OCI-LY1 (cell line): ENCODE results near the gene GABRG3.

Source experiments
- H2AFZ ChIP-seq: fragments of 200-600 bp; sonication (generic), shearing (Covaris generic); 2 replicates; pipeline ENCODE4 v1.6.0; 2014; ENCODE audit warnings: antibody characterized with exemption, mild to moderate bottlenecking, low read length
- H3F3A ChIP-seq: fragments of 200-600 bp; sonication (generic), shearing (Covaris generic); 2 replicates; pipeline ENCODE4 v1.6.0; 2014; ENCODE audit warnings: mild to moderate bottlenecking, antibody characterized with exemption, low read length, moderate library complexity; ENCODE audit not compliant: insufficient read depth
- H3K27ac ChIP-seq: fragments of 200-600 bp; sonication (generic); 2 replicates; pipeline ENCODE4 v1.5.1; 2014; ENCODE audit warnings: low read length, mixed run types, mild to moderate bottlenecking, low read depth; ENCODE audit not compliant: poor library complexity, severe bottlenecking
- H3K27me3 ChIP-seq: fragments of 200-600 bp; sonication (generic); 2 replicates; pipeline ENCODE4 v1.6.0; 2014; ENCODE audit warnings: antibody characterized with exemption, mild to moderate bottlenecking, low read length, moderate library complexity; ENCODE audit not compliant: insufficient read depth
- H3K36me3 ChIP-seq: fragments of 200-600 bp; sonication (generic); 2 replicates; pipeline ENCODE4 v1.6.1; 2014; ENCODE audit warnings: mild to moderate bottlenecking, antibody characterized with exemption, low read length, moderate library complexity, mixed read lengths; ENCODE audit not compliant: insufficient read depth
- H3K4me1 ChIP-seq: fragments of 200-600 bp; sonication (generic); 2 replicates; pipeline ENCODE4 v1.5.1; 2014; ENCODE audit warnings: mild to moderate bottlenecking, low read length, moderate library complexity; ENCODE audit not compliant: insufficient read depth, severe bottlenecking
- H3K4me2 ChIP-seq: fragments of 200-600 bp; sonication (generic), shearing (Covaris generic); 2 replicates; pipeline ENCODE4 v1.6.1; 2014; ENCODE audit warnings: low read length
- H3K4me3 ChIP-seq: fragments of 200-600 bp; sonication (generic); 2 replicates; pipeline ENCODE4 v1.5.1; 2014; ENCODE audit warnings: low read length, low read depth, mild to moderate bottlenecking, mixed read lengths; ENCODE audit not compliant: poor library complexity, severe bottlenecking
- H3K79me2 ChIP-seq: fragments of 200-600 bp; shearing (Covaris generic); 2 replicates; pipeline ENCODE4 v1.6.1; 2016; ENCODE audit warnings: mixed run types, low read length, mixed read lengths; ENCODE audit not compliant: insufficient read depth
- H3K9ac ChIP-seq: fragments of 200-600 bp; sonication (generic), shearing (Covaris generic); 2 replicates; pipeline ENCODE4 v1.6.1; 2014; ENCODE audit warnings: mild to moderate bottlenecking, low read length, mixed read lengths
- H3K9me2 ChIP-seq: fragments of 200-600 bp; sonication (generic), shearing (Covaris generic); 2 replicates; pipeline ENCODE4 v1.6.1; 2014; ENCODE audit warnings: low read depth, mild to moderate bottlenecking, low read length, mixed read lengths
- H3K9me3 ChIP-seq: fragments of 200-600 bp; shearing (Covaris generic); 2 replicates; pipeline ENCODE4 v1.6.1; 2014; ENCODE audit warnings: low read length, mixed read lengths
- H4K20me1 ChIP-seq: fragments of 200-600 bp; sonication (generic), shearing (Covaris generic); 2 replicates; pipeline ENCODE4 v1.6.0; 2016; ENCODE audit warnings: mild to moderate bottlenecking, low read length; ENCODE audit not compliant: insufficient read depth
- EZH2 ChIP-seq: fragments of 200-600 bp; sonication (generic), shearing (Covaris generic); IDR thresholded peaks from 2 replicates; pipeline ENCODE4 v1.8.0; 2017; ENCODE audit warnings: borderline replicate concordance, mixed run types, mild to moderate bottlenecking, antibody characterized with exemption, low read length, moderate library complexity, mixed read lengths
- TF ChIP-seq, protein P1 (sequence below): fragments of 200-600 bp; sonication (generic), shearing (Covaris generic); IDR thresholded peaks from 2 replicates; pipeline ENCODE4 v1.5.1; 2017; ENCODE audit warnings: mild to moderate bottlenecking, antibody characterized with exemption, low read length, moderate library complexity, mixed read lengths

GABRG3 gene

DNA sequence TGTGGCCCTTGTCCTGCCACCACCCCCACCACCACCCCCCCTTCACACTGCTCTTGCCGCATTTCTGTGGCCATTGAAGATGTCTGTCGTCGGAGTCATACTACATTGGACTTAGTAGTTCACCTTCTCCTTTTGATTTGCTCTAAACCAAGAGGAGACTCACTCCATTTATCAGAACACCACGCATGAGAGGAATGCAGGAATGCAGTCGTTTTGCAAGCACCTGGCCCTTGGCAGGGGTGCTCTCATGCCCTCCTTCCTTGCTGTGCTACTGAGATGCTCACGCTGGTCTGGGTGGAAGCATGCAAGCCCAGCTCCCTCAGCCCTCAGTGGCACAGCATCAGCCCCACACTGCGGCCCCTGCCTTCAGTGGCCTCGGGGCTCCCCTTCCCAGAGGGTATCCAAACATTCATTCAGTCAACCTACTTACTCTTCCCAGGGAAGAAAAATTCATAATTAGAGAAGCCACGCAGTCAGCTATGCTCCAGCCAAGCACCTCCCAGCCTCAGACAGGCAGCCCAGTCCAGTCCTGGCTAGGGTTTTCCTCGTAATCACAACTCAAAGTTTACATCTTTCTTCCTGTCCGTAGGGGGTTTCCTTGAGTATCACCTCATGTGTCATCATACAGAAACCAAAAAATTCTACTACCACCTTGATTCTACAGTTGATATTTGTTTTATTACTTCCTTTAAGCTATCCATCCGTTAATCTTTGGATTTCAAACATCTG is 520.0 kb downstream of the GABRG3 start:
- Histone ChIP-seq H3K9me3 (no peaks in the 10 kb centered on the region), H3K4me3 (no peak overlapping the region), H2AFZ (no peak overlapping the region), H3K36me3 (no peaks in the 10 kb centered on the region), H3K4me2 (no peak overlapping the region), H3K9me2 (no peaks in the 10 kb centered on the region), H4K20me1 (no peaks in the 10 kb centered on the region), H3K79me2 (no peaks in the 10 kb centered on the region), H3K27me3 (no peaks in the 10 kb centered on the region), H3K4me1 (no peaks in the 10 kb centered on the region), H3F3A (no peaks in the 10 kb centered on the region), H3K9ac (no peak overlapping the region), H3K27ac (no peak overlapping the region)
- no peak for TF ChIP-seq EZH2
- TF ChIP-seq, protein P1, sequence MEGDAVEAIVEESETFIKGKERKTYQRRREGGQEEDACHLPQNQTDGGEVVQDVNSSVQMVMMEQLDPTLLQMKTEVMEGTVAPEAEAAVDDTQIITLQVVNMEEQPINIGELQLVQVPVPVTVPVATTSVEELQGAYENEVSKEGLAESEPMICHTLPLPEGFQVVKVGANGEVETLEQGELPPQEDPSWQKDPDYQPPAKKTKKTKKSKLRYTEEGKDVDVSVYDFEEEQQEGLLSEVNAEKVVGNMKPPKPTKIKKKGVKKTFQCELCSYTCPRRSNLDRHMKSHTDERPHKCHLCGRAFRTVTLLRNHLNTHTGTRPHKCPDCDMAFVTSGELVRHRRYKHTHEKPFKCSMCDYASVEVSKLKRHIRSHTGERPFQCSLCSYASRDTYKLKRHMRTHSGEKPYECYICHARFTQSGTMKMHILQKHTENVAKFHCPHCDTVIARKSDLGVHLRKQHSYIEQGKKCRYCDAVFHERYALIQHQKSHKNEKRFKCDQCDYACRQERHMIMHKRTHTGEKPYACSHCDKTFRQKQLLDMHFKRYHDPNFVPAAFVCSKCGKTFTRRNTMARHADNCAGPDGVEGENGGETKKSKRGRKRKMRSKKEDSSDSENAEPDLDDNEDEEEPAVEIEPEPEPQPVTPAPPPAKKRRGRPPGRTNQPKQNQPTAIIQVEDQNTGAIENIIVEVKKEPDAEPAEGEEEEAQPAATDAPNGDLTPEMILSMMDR = no peak

DNA sequence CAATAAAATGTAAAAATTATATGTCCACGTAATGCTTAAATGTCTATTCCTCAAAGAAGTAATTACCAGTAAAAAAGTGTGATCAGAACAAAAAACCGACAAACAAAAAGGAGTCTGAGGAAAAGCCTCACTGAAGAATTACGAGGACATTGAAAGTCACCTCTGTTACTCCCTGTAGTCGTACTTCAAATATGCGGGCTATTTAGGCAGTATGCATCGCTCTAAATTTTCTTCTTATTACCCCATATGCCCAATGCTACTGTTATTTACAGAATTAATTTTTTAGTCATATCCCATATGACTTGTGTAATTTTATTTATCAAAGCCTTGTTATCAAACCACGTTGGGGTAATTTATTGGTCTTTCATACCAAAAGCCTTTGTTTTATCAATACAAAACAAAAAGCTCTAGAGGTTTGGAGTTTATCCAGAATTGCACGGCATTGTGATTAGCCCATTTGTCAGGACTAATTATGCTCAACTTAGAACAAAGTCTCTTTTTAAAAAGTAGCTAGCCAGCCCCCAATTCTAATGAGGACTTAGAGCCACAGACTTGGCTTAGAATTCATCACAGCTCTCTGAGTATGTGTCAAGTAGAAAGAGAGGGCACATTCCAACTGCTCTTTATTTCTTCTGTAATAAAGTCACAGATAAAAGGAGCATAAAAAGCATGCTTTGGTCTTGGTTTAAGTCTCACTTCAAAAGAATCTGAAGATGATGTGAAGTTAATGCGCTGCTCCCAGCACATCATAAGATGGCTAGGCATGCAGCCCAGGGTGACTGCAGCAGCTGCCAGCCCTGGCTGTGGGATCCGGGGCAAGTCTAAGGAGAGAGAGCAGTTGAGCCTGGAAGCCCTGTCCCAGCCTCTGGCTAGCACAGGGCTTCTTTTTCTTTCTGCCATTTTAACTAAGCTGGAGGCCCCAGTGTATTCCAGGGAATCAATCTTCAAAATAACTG is 521.0 kb downstream of the GABRG3 start:
- Histone ChIP-seq H3K4me1 (no peaks in the 10 kb centered on the region), H3K9me2 (no peaks in the 10 kb centered on the region), H3K9ac (no peak overlapping the region), H3K9me3 (no peaks in the 10 kb centered on the region), H4K20me1 (no peaks in the 10 kb centered on the region), H3K36me3 (no peaks in the 10 kb centered on the region), H3K79me2 (no peaks in the 10 kb centered on the region), H3K4me3 (no peak overlapping the region), H3F3A (no peaks in the 10 kb centered on the region), H3K4me2 (no peak overlapping the region), H3K27me3 (no peaks in the 10 kb centered on the region), H3K27ac (no peak overlapping the region), H2AFZ (no peak overlapping the region)
- no peak for TF ChIP-seq EZH2
- TF ChIP-seq, protein P1 = no peak

DNA sequence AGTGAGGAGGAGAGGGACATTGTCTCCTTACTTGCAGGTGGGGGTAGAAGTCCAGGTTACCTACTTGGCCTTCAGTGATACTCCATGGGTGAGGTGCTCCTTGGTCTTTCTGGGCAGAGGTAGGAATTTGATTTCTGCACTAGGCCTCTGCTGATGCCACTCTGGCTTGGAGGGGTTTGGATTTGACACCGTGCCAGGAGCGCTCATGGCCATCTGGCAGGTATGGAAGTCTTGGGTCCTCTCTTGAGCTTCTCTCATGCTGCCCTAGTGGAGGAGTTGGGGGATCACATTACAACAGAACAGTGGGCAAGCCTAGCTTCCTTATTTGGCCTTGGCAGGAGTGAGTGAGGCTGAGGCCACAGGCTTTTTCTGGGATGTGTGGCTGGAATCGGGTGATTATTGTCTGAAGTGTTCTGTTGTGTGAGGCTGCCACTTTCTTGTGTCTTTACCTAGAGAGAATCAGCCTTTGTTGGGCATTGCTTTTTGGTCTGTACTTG is 525.0 kb downstream of the GABRG3 start:
- Histone ChIP-seq H3K36me3 (no peaks in the 10 kb centered on the region), H3K9me3 (no peaks in the 10 kb centered on the region), H3K79me2 (no peaks in the 10 kb centered on the region), H3K4me3 (no peak overlapping the region), H3K9ac (no peak overlapping the region), H3K9me2 (no peaks in the 10 kb centered on the region), H4K20me1 (no peaks in the 10 kb centered on the region), H3K27ac (no peak overlapping the region), H3K27me3 (no peaks in the 10 kb centered on the region), H3K4me2 (no peak overlapping the region), H3F3A (no peaks in the 10 kb centered on the region), H3K4me1 (no peaks in the 10 kb centered on the region), H2AFZ (no peak overlapping the region)
- TF ChIP-seq, protein P1 = no peak
- no peak for TF ChIP-seq EZH2
